MM.1S (cell line): ENCODE data around the gene YWHAQ.

ENCODE experiments used
- DNase-seq: peaks from one replicate; pipeline ENCODE4 v3.0.0-alpha.2; 2015
- H2AFZ ChIP-seq: fragments of 300-600 bp; sonication (generic); 2 replicates; pipeline ENCODE4 v1.6.0; 2016; ENCODE audit warnings: antibody characterized with exemption, low read length
- H3F3A ChIP-seq: fragments of 300-600 bp; sonication (generic); 2 replicates; pipeline ENCODE4 v1.6.1; 2016; ENCODE audit warnings: mild to moderate bottlenecking, antibody characterized with exemption, low read length, moderate library complexity, mixed read lengths; ENCODE audit not compliant: insufficient read depth
- H3K27ac ChIP-seq: fragments of 300-600 bp; sonication (generic); 2 replicates; pipeline ENCODE4 v1.5.1; 2016; ENCODE audit warnings: mild to moderate bottlenecking, low read length
- H3K27me3 ChIP-seq: fragments of 300-600 bp; sonication (generic); replicated peaks from 2 replicates; pipeline ENCODE4 v1.6.0; 2016; ENCODE audit warnings: low read length; ENCODE audit not compliant: insufficient read depth
- H3K36me3 ChIP-seq: fragments of 300-600 bp; sonication (generic); replicated peaks from 2 replicates; pipeline ENCODE4 v1.6.1; 2016; ENCODE audit warnings: mild to moderate bottlenecking, low read length, mixed read lengths; ENCODE audit not compliant: insufficient read depth
- H3K4me1 ChIP-seq: fragments of 300-600 bp; sonication (generic); 2 replicates; pipeline ENCODE4 v1.6.1; 2016; ENCODE audit warnings: low read length, mixed read lengths
- H3K4me2 ChIP-seq: fragments of 300-600 bp; sonication (generic); 2 replicates; pipeline ENCODE4 v1.6.0; 2016; ENCODE audit warnings: low read depth, low read length
- H3K4me3 ChIP-seq: fragments of 300-600 bp; sonication (generic); 2 replicates; pipeline ENCODE4 v1.5.1; 2016; ENCODE audit warnings: low read length, mixed read lengths
- H3K79me2 ChIP-seq: fragments of 300-600 bp; sonication (generic); 2 replicates; pipeline ENCODE4 v1.6.1; 2016; ENCODE audit warnings: mixed run types, low read length, mixed read lengths
- H3K9ac ChIP-seq: fragments of 300-600 bp; sonication (generic); 2 replicates; pipeline ENCODE4 v1.6.1; 2016; ENCODE audit warnings: low read length, mixed read lengths
- H3K9me2 ChIP-seq: fragments of 300-600 bp; sonication (generic); replicated peaks from 2 replicates; pipeline ENCODE4 v1.6.1; 2016; ENCODE audit warnings: mild to moderate bottlenecking, low read length, mixed read lengths; ENCODE audit not compliant: insufficient read depth
- H3K9me3 ChIP-seq: fragments of 300-600 bp; sonication (generic); replicated peaks from 2 replicates; pipeline ENCODE4 v1.6.1; 2016; ENCODE audit warnings: mild to moderate bottlenecking, low read length, mixed read lengths; ENCODE audit not compliant: insufficient read depth
- H4K20me1 ChIP-seq: fragments of 300-600 bp; sonication (generic); 2 replicates; pipeline ENCODE4 v1.6.1; 2016; ENCODE audit warnings: mild to moderate bottlenecking, low read length, moderate library complexity, mixed read lengths; ENCODE audit not compliant: insufficient read depth
- EZH2 ChIP-seq: fragments of 300-600 bp; sonication (generic); optimal IDR thresholded peaks from 2 replicates; pipeline ENCODE3; 2017; ENCODE audit warnings: low read depth, mild to moderate bottlenecking, antibody characterized with exemption, low read length, mixed read lengths
- EZH2phosphoT487 ChIP-seq: fragments of 300-600 bp; sonication (generic); IDR thresholded peaks from 2 replicates; pipeline ENCODE4 v1.6.1; 2018; ENCODE audit warnings: antibody characterized with exemption, low read length
- TF ChIP-seq, protein P1 (sequence below): fragments of 300-600 bp; sonication (generic); IDR thresholded peaks from 2 replicates; pipeline ENCODE4 v1.5.1; 2016; ENCODE audit warnings: antibody characterized with exemption, low read length, mixed read lengths

YWHAQ gene

DNA sequence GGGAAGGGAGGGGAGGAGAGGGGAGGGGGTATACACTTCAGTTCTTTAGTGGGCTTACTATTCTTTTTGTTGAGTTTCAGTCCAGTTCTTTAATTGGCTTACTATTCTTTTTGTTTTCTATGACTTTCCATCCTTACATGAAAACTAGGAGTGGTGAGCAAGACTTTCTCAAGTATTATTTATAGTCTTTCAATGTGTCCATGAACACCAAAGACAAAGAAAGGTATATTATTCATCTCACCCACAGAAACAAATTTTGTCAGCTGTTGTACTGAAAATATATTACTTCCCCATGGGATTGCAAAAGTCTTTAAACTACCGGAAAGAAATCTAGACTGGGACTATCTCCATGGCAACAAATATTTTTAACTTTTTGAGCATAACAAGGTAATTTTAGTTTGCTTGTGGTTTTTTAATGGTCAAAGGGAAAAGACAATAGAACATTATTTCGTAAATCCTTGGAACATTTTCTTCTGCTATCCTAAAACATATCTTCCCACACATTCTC is 92.7 kb downstream of the YWHAQ start:
- H3K27me3 ChIP-seq: no peaks in the 10 kb centered on the region
- H3K27ac ChIP-seq: no peak overlapping the region
- no peak overlapping the region for H2AFZ ChIP-seq
- no peaks in the 10 kb centered on the region for H3F3A ChIP-seq
- no peak overlapping the region; the same call in 1 of the 2 replicates for H3K4me2 ChIP-seq
- H3K4me1 ChIP-seq: peaks cover 6% of the 10 kb centered on the region; the same call in 1 of the 2 replicates
- H3K9me3 ChIP-seq: no peaks in the 10 kb centered on the region
- peaks cover 24% of the 10 kb centered on the region for H3K79me2 ChIP-seq
- TF ChIP-seq EZH2 (no peak), EZH2phosphoT487 (no peak)
- TF ChIP-seq, protein P1, sequence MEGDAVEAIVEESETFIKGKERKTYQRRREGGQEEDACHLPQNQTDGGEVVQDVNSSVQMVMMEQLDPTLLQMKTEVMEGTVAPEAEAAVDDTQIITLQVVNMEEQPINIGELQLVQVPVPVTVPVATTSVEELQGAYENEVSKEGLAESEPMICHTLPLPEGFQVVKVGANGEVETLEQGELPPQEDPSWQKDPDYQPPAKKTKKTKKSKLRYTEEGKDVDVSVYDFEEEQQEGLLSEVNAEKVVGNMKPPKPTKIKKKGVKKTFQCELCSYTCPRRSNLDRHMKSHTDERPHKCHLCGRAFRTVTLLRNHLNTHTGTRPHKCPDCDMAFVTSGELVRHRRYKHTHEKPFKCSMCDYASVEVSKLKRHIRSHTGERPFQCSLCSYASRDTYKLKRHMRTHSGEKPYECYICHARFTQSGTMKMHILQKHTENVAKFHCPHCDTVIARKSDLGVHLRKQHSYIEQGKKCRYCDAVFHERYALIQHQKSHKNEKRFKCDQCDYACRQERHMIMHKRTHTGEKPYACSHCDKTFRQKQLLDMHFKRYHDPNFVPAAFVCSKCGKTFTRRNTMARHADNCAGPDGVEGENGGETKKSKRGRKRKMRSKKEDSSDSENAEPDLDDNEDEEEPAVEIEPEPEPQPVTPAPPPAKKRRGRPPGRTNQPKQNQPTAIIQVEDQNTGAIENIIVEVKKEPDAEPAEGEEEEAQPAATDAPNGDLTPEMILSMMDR: no peak
- no peak overlapping the region for H3K4me3 ChIP-seq
- no peaks in the 10 kb centered on the region for H4K20me1 ChIP-seq
- H3K9me2 ChIP-seq: no peaks in the 10 kb centered on the region
- no peaks in the 10 kb centered on the region; the same call in 1 of the 2 replicates for H3K36me3 ChIP-seq
- DNase-seq: no peak
- no peak overlapping the region for H3K9ac ChIP-seq

DNA sequence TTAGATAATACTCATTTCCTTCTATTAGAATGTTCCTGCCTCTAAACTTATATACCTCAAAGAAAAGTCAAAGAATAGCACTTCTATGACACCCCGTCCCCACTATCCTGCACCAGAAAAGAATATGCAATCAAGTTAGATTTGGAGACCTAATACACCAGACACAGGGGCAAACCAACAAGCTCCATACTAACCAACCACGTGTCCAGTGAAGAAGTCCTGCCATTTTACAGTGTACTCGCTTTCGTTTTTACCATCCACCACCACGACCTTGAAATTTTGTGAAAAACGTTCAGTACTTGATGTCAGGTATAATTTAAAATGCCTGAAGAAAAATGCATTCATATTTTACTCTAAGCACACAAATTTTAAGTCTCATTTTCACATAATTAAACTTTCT is 94.3 kb downstream of the YWHAQ start:
- Histone ChIP-seq H3K36me3 (no peaks in the 10 kb centered on the region; the same call in 1 of the 2 replicates), H3K9me3 (no peaks in the 10 kb centered on the region), H3F3A (no peaks in the 10 kb centered on the region)

GRCh38 chr2:9535177-9535576 is 95.6 kb downstream of the YWHAQ start:
- no peak for TF ChIP-seq EZH2phosphoT487
- TF ChIP-seq, protein P1: no peak
- no peak for TF ChIP-seq EZH2
- H4K20me1 ChIP-seq: no peaks in the 10 kb centered on the region
- H2AFZ ChIP-seq: no peak overlapping the region
- no peaks in the 10 kb centered on the region for H3F3A ChIP-seq
- H3K27ac ChIP-seq: no peak overlapping the region
- no peaks in the 10 kb centered on the region for H3K27me3 ChIP-seq
- no peaks in the 10 kb centered on the region; the same call in 1 of the 2 replicates for H3K36me3 ChIP-seq
- peaks cover 10% of the 10 kb centered on the region for H3K79me2 ChIP-seq
- H3K4me3 ChIP-seq: no peak overlapping the region
- no peak overlapping the region for H3K4me2 ChIP-seq
- no peaks in the 10 kb centered on the region for H3K9me3 ChIP-seq
- H3K4me1 ChIP-seq: peaks cover 6% of the 10 kb centered on the region; the same call in 1 of the 2 replicates
- H3K9me2 ChIP-seq: no peaks in the 10 kb centered on the region
- no peak for DNase-seq
- no peak overlapping the region for H3K9ac ChIP-seq

More for the DNA sequence above, 94.3 kb downstream of the YWHAQ start:
- Histone ChIP-seq H3K27ac (no peak overlapping the region), H3K9me2 (no peaks in the 10 kb centered on the region), H2AFZ (no peak overlapping the region), H4K20me1 (no peaks in the 10 kb centered on the region), H3K4me1 (peaks cover 6% of the 10 kb centered on the region; the same call in 1 of the 2 replicates), H3K79me2 (peaks cover 14% of the 10 kb centered on the region), H3K27me3 (no peaks in the 10 kb centered on the region), H3K4me3 (no peak overlapping the region), H3K9ac (no peak overlapping the region), H3K4me2 (no peak overlapping the region)
- no peak for DNase-seq
- TF ChIP-seq EZH2phosphoT487 (no peak), EZH2 (no peak)
- TF ChIP-seq, protein P1: no peak
